ENCODE results near the gene RNF138. TPM values are rescaled to one million over a fixed set of nuclear protein-coding genes. Genes with fewer than 3 reads are reported as not detected.
"Not testable (repeated sequence)": the region's sequence is repeated elsewhere in the genome, so short reads cannot be mapped to it uniquely, and the experiment has no call there.

RNF138 gene
- total RNA-seq, 4 donors from 2014 or later, result 18.3 to 32.2 (median 28.5) TPM

DNA sequence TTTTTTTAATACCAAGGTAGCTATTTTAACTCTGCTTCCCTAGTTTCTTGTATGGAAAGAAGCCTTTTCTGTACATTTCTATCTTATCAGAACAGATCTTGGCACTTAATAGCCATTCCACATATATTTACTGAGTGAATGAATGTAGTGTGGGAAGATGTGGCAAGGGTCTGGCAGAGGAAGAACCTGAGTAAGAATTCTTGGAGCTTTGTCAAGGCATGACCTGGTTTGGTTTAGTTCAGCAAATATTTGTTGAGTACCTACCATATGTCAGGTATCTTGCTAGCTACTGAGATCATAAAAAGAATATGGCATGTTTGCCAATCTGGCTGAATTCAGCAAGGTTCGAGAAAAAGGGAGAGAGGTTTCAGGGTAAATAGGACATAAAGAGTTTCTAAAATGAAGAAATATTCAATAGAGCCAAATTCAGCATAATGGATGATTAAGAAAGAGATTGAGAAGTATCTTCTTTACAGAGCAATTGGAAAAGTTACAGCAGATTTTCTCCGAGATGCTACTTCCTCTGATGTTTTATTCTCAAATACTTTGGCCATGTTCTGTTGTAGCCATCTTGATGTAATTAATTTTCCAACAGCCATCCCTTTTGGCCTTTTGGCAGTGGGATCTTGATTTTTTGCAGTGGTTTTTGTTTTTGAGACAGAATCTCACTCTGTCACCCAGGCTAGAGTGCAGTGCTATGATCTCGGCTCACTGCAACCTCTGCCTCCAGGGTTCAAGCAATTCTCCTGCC, 76.5 kb downstream of the RNF138 start:
- Histone ChIP-seq H3K4me1 (no peaks in the 10 kb centered on the region), H3K9me3 (no peaks in the 10 kb centered on the region), H3K36me3 (no peaks in the 10 kb centered on the region), H3K27me3 (no peaks in the 10 kb centered on the region), H3K4me3 (no peak overlapping the region), H3K27ac (no peak overlapping the region)
- DNase-seq, result no peak
- in situ Hi-C loops (cut with MboI; ENCODE audit: low pct_ligation_motif_present in 1 of 4, low pct_unique_long_range_greater_than_20kb in 1 of 4, low sequenced_read_pairs in 3 of 4), result loop anchor here in 1 of 4 donors (10.0 to 25.0 kb wide), 2 partner anchors 87 to 294 kb away; partner anchors contain the start of gene GAREM1
- WGBS, 2 donors (ENCODE audit: low coverage in 1 of 2), result 68 to 72% methylated on average over 3 of the region's 3 CpGs
- TF ChIP-seq, protein P1, sequence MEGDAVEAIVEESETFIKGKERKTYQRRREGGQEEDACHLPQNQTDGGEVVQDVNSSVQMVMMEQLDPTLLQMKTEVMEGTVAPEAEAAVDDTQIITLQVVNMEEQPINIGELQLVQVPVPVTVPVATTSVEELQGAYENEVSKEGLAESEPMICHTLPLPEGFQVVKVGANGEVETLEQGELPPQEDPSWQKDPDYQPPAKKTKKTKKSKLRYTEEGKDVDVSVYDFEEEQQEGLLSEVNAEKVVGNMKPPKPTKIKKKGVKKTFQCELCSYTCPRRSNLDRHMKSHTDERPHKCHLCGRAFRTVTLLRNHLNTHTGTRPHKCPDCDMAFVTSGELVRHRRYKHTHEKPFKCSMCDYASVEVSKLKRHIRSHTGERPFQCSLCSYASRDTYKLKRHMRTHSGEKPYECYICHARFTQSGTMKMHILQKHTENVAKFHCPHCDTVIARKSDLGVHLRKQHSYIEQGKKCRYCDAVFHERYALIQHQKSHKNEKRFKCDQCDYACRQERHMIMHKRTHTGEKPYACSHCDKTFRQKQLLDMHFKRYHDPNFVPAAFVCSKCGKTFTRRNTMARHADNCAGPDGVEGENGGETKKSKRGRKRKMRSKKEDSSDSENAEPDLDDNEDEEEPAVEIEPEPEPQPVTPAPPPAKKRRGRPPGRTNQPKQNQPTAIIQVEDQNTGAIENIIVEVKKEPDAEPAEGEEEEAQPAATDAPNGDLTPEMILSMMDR (IDR thresholded peaks at IDR 0.05), result no peak
- TF ChIP-seq EP300 (IDR thresholded peaks at IDR 0.05; ENCODE audit: low read depth) (no peak), POLR2AphosphoS5 (IDR thresholded peaks at IDR 0.05) (no peak), POLR2A (IDR thresholded peaks at IDR 0.05) (no peak)
- intact Hi-C loops (cut with DNase I; ENCODE audit: low total_unique reads), result loop anchor here (10.0 kb wide), 1 partner anchor 307 kb away; the partner anchor contains the start of gene GAREM1

DNA sequence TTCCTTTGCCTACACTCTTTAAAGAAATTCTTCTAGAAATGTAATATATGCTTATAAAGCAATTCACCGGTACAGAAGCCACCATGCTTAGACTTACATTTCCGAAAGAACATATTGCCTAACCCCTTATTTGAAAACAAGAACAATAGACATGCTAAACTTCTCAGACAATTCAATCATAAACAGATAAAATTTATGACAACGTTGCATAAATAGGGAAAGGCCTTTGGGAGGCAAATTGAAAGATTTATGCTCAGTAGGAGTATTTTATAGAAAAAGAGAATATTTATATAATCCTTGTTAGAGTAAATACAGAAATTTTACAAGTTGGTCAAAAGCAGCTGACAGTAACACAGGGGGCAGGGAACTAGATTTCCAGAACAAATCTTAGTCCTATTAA, 82.0 kb downstream of the RNF138 start:
- TF ChIP-seq POLR2A (IDR thresholded peaks at IDR 0.05) (no peak), EP300 (IDR thresholded peaks at IDR 0.05; ENCODE audit: low read depth) (no peak), POLR2AphosphoS5 (IDR thresholded peaks at IDR 0.05) (no peak)
- TF ChIP-seq, protein P1 (IDR thresholded peaks at IDR 0.05), result no peak
- Histone ChIP-seq H3K4me3 (no peak overlapping the region), H3K27ac (no peak overlapping the region), H3K27me3 (no peaks in the 10 kb centered on the region), H3K4me1 (no peaks in the 10 kb centered on the region), H3K9me3 (no peaks in the 10 kb centered on the region), H3K36me3 (no peaks in the 10 kb centered on the region)
- in situ Hi-C loops (cut with MboI; ENCODE audit: low pct_ligation_motif_present in 1 of 4, low pct_unique_long_range_greater_than_20kb in 1 of 4, low sequenced_read_pairs in 3 of 4), result loop anchor here in 1 of 4 donors (25.0 kb wide), 1 partner anchor 289 kb away; the partner anchor contains the start of gene GAREM1
- DNase-seq, result no peak
- WGBS, 2 donors (ENCODE audit: low coverage in 1 of 2), result 32 to 39% methylated on average over 3 of the region's 3 CpGs
- intact Hi-C loops (cut with DNase I; ENCODE audit: low total_unique reads), result no loop called here

DNA sequence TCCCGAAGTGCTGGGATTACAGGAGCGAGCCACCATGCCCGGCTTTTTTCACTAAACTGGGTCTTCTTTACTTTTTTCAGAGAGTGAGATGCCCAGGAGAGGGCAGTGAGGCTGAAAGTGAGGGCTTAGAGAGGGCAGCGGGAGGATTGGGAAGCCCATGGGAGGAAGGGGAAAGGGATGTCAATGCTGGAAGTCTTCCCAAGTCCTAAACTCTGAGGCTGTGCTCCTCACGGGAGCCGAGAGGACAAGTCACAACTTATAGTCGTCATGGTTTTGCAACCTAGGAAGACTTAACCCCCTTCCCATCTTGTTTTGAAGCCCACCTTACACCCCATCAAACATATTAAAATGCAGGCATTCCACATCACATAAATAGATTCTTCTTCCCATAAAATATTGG, 83.0 kb downstream of the RNF138 start:
- in situ Hi-C loops (cut with MboI; ENCODE audit: low pct_ligation_motif_present in 1 of 4, low pct_unique_long_range_greater_than_20kb in 1 of 4, low sequenced_read_pairs in 3 of 4), result loop anchor here in 1 of 4 donors (25.0 kb wide), 1 partner anchor 288 kb away; the partner anchor contains the start of gene GAREM1
- H3K9me3 ChIP-seq, result no peaks in the 10 kb centered on the region
- H3K4me1 ChIP-seq, result no peaks in the 10 kb centered on the region
- H3K36me3 ChIP-seq, result no peaks in the 10 kb centered on the region
- DNase-seq, result no peak
- no peaks in the 10 kb centered on the region for H3K27me3 ChIP-seq
- TF ChIP-seq POLR2AphosphoS5 (IDR thresholded peaks at IDR 0.05) (no peak), EP300 (IDR thresholded peaks at IDR 0.05; ENCODE audit: low read depth) (no peak), POLR2A (IDR thresholded peaks at IDR 0.05) (no peak)
- TF ChIP-seq, protein P1 (IDR thresholded peaks at IDR 0.05), result no peak
- no peak overlapping the region for H3K4me3 ChIP-seq
- no peak overlapping the region for H3K27ac ChIP-seq
- intact Hi-C loops (cut with DNase I; ENCODE audit: low total_unique reads), result no loop called here
- WGBS, 2 donors (ENCODE audit: low coverage in 1 of 2), result 85 to 86% methylated on average over 4 to 7 of the region's 7 CpGs

DNA sequence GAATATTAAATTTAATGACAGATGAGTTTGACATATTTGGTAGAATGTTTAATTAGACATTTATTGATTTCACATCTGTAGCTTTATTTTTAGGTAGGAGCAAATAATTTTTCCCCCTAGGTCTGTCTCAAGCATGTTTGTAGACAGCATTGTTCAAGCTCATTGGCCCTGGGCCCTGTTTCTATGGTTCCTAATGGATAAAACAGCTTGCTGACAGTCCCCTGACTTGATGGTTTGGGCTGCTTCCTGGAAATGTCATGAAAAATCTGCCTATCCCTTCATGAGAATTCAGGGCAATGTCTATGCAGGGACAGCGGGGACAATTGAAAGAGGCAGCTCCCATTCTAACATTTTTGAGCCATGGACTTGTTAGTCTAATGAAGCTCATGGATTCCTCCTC, 83.6 kb downstream of the RNF138 start:
- Histone ChIP-seq H3K4me1 (no peaks in the 10 kb centered on the region), H3K27ac (no peak overlapping the region), H3K36me3 (no peaks in the 10 kb centered on the region), H3K27me3 (no peaks in the 10 kb centered on the region), H3K4me3 (no peak overlapping the region), H3K9me3 (no peaks in the 10 kb centered on the region)
- intact Hi-C loops (cut with DNase I; ENCODE audit: low total_unique reads), result no loop called here
- DNase-seq, result no peak
- in situ Hi-C loops (cut with MboI; ENCODE audit: low pct_ligation_motif_present in 1 of 4, low pct_unique_long_range_greater_than_20kb in 1 of 4, low sequenced_read_pairs in 3 of 4), result no loop called here
- WGBS, 2 donors (ENCODE audit: low coverage in 1 of 2), result 82 to 100% methylated on average over 1 of the region's 1 CpG
- TF ChIP-seq, protein P1 (IDR thresholded peaks at IDR 0.05), result no peak
- TF ChIP-seq EP300 (IDR thresholded peaks at IDR 0.05; ENCODE audit: low read depth), result no peak

DNA sequence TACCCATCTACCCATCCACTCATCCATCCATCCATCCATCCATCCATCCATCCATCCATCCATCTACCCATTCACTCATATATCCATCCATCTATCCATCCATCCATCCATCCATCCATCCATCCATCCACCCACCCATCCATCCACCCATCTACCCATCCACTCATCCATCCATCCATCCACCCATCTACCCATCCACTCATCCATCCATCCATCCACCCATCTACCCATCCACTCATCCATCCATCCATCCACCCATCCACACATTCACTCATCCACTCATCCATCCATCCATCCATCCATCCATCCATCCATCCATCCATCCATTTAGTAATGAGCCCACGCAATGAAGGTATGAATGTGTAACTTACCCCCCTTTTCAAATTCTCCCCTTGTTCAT, 85.1 kb downstream of the RNF138 start:
- H3K27me3 ChIP-seq; H3K27ac ChIP-seq; intact Hi-C loops (cut with DNase I; ENCODE audit: low total_unique reads); in situ Hi-C loops (cut with MboI; ENCODE audit: low pct_ligation_motif_present in 1 of 4, low pct_unique_long_range_greater_than_20kb in 1 of 4, low sequenced_read_pairs in 3 of 4); H3K4me1 ChIP-seq; H3K9me3 ChIP-seq; DNase-seq; H3K36me3 ChIP-seq; H3K4me3 ChIP-seq: not testable (repeated sequence)
- WGBS, 2 donors (ENCODE audit: low coverage in 1 of 2), result 73 to 100% methylated on average over 1 of the region's 1 CpG

Data from transverse colon (tissue), 4 donors.